HepG2 (cell line): ENCODE data around the gene CSTB. TPM values are rescaled to one million over a fixed set of nuclear protein-coding genes. Genes with fewer than 3 reads are reported as not detected.

Experiments used
- CSRNP2 ChIP-seq: sonication (generic); formaldehyde crosslinking; conservative IDR thresholded peaks from 2 replicates; pipeline ENCODE4 v1.8.0; 2022; ENCODE audit warnings: low read depth, missing genetic modification reagents
- EZH2 ChIP-seq: conservative IDR thresholded peaks from 2 replicates; pipeline ENCODE4 v1.6.1; 2012; ENCODE audit warnings: mild to moderate bottlenecking, low read depth, low read length, moderate library complexity
- GRHL1 ChIP-seq: sonication (generic); formaldehyde crosslinking; conservative IDR thresholded peaks from 2 replicates; pipeline ENCODE4 v1.8.0; 2022; ENCODE audit warnings: missing genetic modification reagents
- HDAC1 ChIP-seq: sonication (generic); formaldehyde crosslinking; IDR thresholded peaks from 2 replicates; pipeline ENCODE4 v1.5.1; 2020; ENCODE audit warnings: mild to moderate bottlenecking, missing genetic modification reagents
- KDM5A ChIP-seq: fragments of 200-600 bp; sonication (generic); IDR thresholded peaks from 2 replicates; pipeline ENCODE4 v1.7.0; 2018; ENCODE audit warnings: antibody characterized with exemption, mild to moderate bottlenecking, low read length, borderline replicate concordance
- KLF6 ChIP-seq: IDR thresholded peaks from 2 replicates; pipeline ENCODE4 v1.8.0; 2016; ENCODE audit warnings: missing biosample characterization, missing genetic modification reagents
- MAFF ChIP-seq: IDR thresholded peaks from 2 replicates; pipeline ENCODE4 v1.6.1; 2011; ENCODE audit warnings: low read depth, low read length, improper control_type of control experiment
- MAFG ChIP-seq: sonication (generic); formaldehyde crosslinking; IDR thresholded peaks from 2 replicates; pipeline ENCODE4 v1.5.1; 2020; ENCODE audit warnings: mild to moderate bottlenecking, missing genetic modification reagents
- NCOA1 ChIP-seq: sonication (generic); formaldehyde crosslinking; IDR thresholded peaks from 2 replicates; pipeline ENCODE4 v1.9.0; 2021; ENCODE audit warnings: missing genetic modification reagents
- NFIC ChIP-seq: IDR thresholded peaks from 2 replicates; pipeline ENCODE4 v1.6.1; 2012; ENCODE audit warnings: mild to moderate bottlenecking, low read length, inconsistent platforms
- PHF8 ChIP-seq: sonication (generic); formaldehyde crosslinking; IDR thresholded peaks from 2 replicates; pipeline ENCODE4 v1.5.0; 2020; ENCODE audit warnings: missing genetic modification reagents
- PPARG ChIP-seq: conservative IDR thresholded peaks from 2 replicates; pipeline ENCODE4 v1.6.1; 2016; ENCODE audit warnings: missing biosample characterization, missing genetic modification reagents
- PRPF4 ChIP-seq: fragments of 200-400 bp; formaldehyde crosslinking; IDR thresholded peaks from 2 replicates; pipeline ENCODE4 v1.6.1; 2016; ENCODE audit warnings: low read length, low read depth; ENCODE audit not compliant: poor library complexity, severe bottlenecking
- SUZ12 ChIP-seq: fragments of 150-350 bp; IDR thresholded peaks from 2 replicates; pipeline ENCODE4 v1.6.1; 2014; ENCODE audit warnings: low read depth, low read length
- TGIF2 ChIP-seq: IDR thresholded peaks from 2 replicates; pipeline ENCODE4 v1.6.1; 2016; ENCODE audit warnings: control low read depth, missing compliant biosample characterization
- TRAFD1 ChIP-seq: sonication (generic); formaldehyde crosslinking; IDR thresholded peaks from 2 replicates; pipeline ENCODE4 v1.5.1; 2020; ENCODE audit warnings: missing genetic modification reagents, mild to moderate bottlenecking, borderline replicate concordance
- ZBTB37 ChIP-seq: sonication (generic); formaldehyde crosslinking; IDR thresholded peaks from 2 replicates; pipeline ENCODE4 v1.4.0; 2020; ENCODE audit warnings: mild to moderate bottlenecking, missing genetic modification reagents
- ZNF20 ChIP-seq: sonication (generic); formaldehyde crosslinking; IDR thresholded peaks from 2 replicates; pipeline ENCODE4 v1.4.0; 2020; ENCODE audit warnings: mild to moderate bottlenecking, moderate library complexity, missing genetic modification reagents
- ZNF274 ChIP-seq: sonication (generic); formaldehyde crosslinking; IDR thresholded peaks from 2 replicates; pipeline ENCODE4 v1.5.1; 2020; ENCODE audit warnings: mild to moderate bottlenecking, missing genetic modification reagents
- ZNF574 ChIP-seq: sonication (generic); formaldehyde crosslinking; IDR thresholded peaks from 2 replicates; pipeline ENCODE4 v1.4.0; 2020; ENCODE audit warnings: missing genetic modification reagents
- ZNF75D ChIP-seq: sonication (generic); formaldehyde crosslinking; IDR thresholded peaks from 2 replicates; pipeline ENCODE4 v1.8.1; 2023; ENCODE audit warnings: missing genetic modification reagents, mild to moderate bottlenecking, borderline replicate concordance
- ZNF777 ChIP-seq: sonication (generic); formaldehyde crosslinking; IDR thresholded peaks from 2 replicates; pipeline ENCODE4 v1.4.0; 2020; ENCODE audit warnings: missing genetic modification reagents
- polyA plus RNA-seq, 8 experiments: library from polyadenylated mRNA; depleted of rRNA in 3 of 8; stranded (reverse) in 7 of 8; unstranded in 1 of 8; fragments of >200 nt; fragmentation: Illumina TruSeq in 4 of 8; extraction: Trizol in 4 of 8; gene quantifications; 2 replicates each; pipeline versions ENCODE4 v1.2.1 to v1.2.3, GENCODE V29; 2011 to 2016; ENCODE audit warnings: low read depth in 4 of 8, missing spikeins in 1 of 8, mixed read lengths in 1 of 8; ENCODE audit not compliant: insufficient read depth in 1 of 8
- total RNA-seq, 5 experiments: library from RNA; depleted of rRNA; stranded (reverse); fragments of >200 nt; fragmentation: Illumina TruSeq; extraction: Trizol; gene quantifications; 2 replicates each; pipeline ENCODE4 v1.2.3, GENCODE V29; 2016; ENCODE audit warnings: low read depth in 1 of 5

The CSTB gene
- total and polyA plus RNA-seq, 2 of the 13 experiments (the other 11 are each of a cell fraction or from before 2014, with no cell fraction given): 11.7 to 94.1 TPM

GRCh38 chr21:43783098-43783700 is 7.1 kb upstream of the CSTB start (continued):
- TF ChIP-seq ZNF274 (CRISPR knock-in tag) (no peak; the same call in 1 of the 2 replicates), ZNF75D (no peak), PHF8 (peak; percentile 54), ZBTB37 (CRISPR knock-in tag) (no peak), CSRNP2 (CRISPR knock-in tag) (no peak), ZNF20 (CRISPR knock-in tag) (peak; percentile 88), KDM5A (no peak), TGIF2 (CRISPR knock-in tag) (peak; percentile 69), TRAFD1 (no peak), SUZ12 (no peak), EZH2 (no peak), KLF6 (CRISPR knock-in tag) (0 out of 2 replicates have a peak, but pooled peaks have one; percentile 61), ZNF777 (CRISPR knock-in tag) (no peak), MAFG (CRISPR knock-in tag) (peak; percentile 71; the same call in 1 of the 2 replicates), ZNF574 (peak; percentile 71), NFIC (no peak; the same call in 1 of the 2 replicates), MAFF (peak; percentile 90), GRHL1 (CRISPR knock-in tag) (no peak), PPARG (peak; percentile 72; the same call in 1 of the 2 replicates), HDAC1 (CRISPR knock-in tag) (peak; percentile 92), NCOA1 (peak; percentile 42; the same call in 1 of the 2 replicates), PRPF4 (no peak)
